B cell (primary cell): ENCODE data around the gene NEMP1. TPM values are rescaled to one million over a fixed set of nuclear protein-coding genes. Genes with fewer than 3 reads are reported as not detected.

Experiments used
- ATAC-seq: fragments of 200-7000 bp; cut with Tn5 transposase; one replicate; pipeline ENCODE4 v1.10.0; 2021; ENCODE audit warnings: low read depth, mild to moderate bottlenecking, moderate number of reproducible peaks, moderate library complexity
- CTCF ChIA-PET: fragments of 350-600 bp; sonication (Branson Sonifier 250); formaldehyde crosslinking; loops from one replicate; lab custom pipeline; 2021; ENCODE audit warnings: antibody characterized with exemption, inconsistent platforms; lab: Charles Lee
- POLR2A ChIA-PET: fragments of 350-600 bp; sonication (Branson Sonifier 250); formaldehyde crosslinking; loops from one replicate; lab custom pipeline; 2021; ENCODE audit warnings: antibody characterized with exemption; lab: Charles Lee
- DNase-seq: peaks from one replicate; pipeline ENCODE4 v3.0.0; 2013
- H2AFZ ChIP-seq: 2 replicates; pipeline ENCODE4 v1.6.1; 2012; ENCODE audit warnings: mild to moderate bottlenecking, low read depth, low read length; ENCODE audit not compliant: insufficient read depth, poor library complexity, severe bottlenecking
- H3K27ac ChIP-seq, 2 donors: 1 replicate in 1 of 2; 2 replicates in 1 of 2; pipeline ENCODE4 v1.5.1; 2012 to 2013; ENCODE audit warnings: low read length in 2 of 2, mild to moderate bottlenecking in 2 of 2, moderate library complexity in 1 of 2
- H3K27me3 ChIP-seq, 4 experiments: fragments of 200-600 bp in 1 of 4; sonication (generic) in 1 of 4; replicated peaks in 1 of 4; 1 replicate in 2 of 4; 2 replicates in 2 of 4; pipeline versions ENCODE4 v1.6.1 to v1.7.0; 2013 to 2016; ENCODE audit warnings: low read length in 3 of 4, mild to moderate bottlenecking in 2 of 4, mixed read lengths in 1 of 4, moderate library complexity in 1 of 4; ENCODE audit not compliant: insufficient read depth in 4 of 4, control insufficient read depth in 3 of 4; ENCODE audit errors: control extremely low read depth in 1 of 4
- H3K36me3 ChIP-seq, 2 experiments: replicated peaks in 1 of 2; 1 replicate in 1 of 2; 2 replicates in 1 of 2; pipeline versions ENCODE4 v1.6.1 to v1.7.1; 2013; ENCODE audit warnings: low read length in 1 of 2; ENCODE audit not compliant: insufficient read depth in 2 of 2, control insufficient read depth in 1 of 2; ENCODE audit errors: control extremely low read depth in 1 of 2, extremely low read depth in 1 of 2
- H3K4me1 ChIP-seq, 2 donors: fragments of 200-600 bp in 1 of 2; sonication (generic) in 1 of 2; 1 replicate in 1 of 2; 2 replicates in 1 of 2; pipeline versions ENCODE4 v1.5.1 to v1.6.1; 2013 to 2017; ENCODE audit warnings: low read length in 2 of 2; ENCODE audit not compliant: control insufficient read depth in 2 of 2, insufficient read depth in 2 of 2
- H3K4me2 ChIP-seq: replicated peaks from 2 replicates; pipeline ENCODE3; 2012; ENCODE audit warnings: mild to moderate bottlenecking, low read depth, low read length; ENCODE audit not compliant: poor library complexity, severe bottlenecking
- H3K4me3 ChIP-seq, 5 experiments: fragments of 200-600 bp in 1 of 5; sonication (generic) in 1 of 5; 1 replicate in 3 of 5; 2 replicates in 2 of 5; pipeline versions ENCODE4 v1.5.1 to v1.7.0; 2011 to 2016; ENCODE audit warnings: low read length in 4 of 5, mild to moderate bottlenecking in 4 of 5, low read depth in 2 of 5, control low read depth in 1 of 5, moderate library complexity in 1 of 5; ENCODE audit not compliant: insufficient read depth in 1 of 5; ENCODE audit errors: control extremely low read depth in 1 of 5, extremely low read depth in 1 of 5
- H3K79me2 ChIP-seq: fragments of 200-600 bp; sonication (generic); one replicate; pipeline ENCODE4 v1.6.0; 2016; ENCODE audit warnings: low read length; ENCODE audit not compliant: control insufficient read depth, insufficient read depth
- H3K9ac ChIP-seq: fragments of 200-600 bp; sonication (generic); 2 replicates; pipeline ENCODE4 v1.6.1; 2017; ENCODE audit warnings: mild to moderate bottlenecking, low read length, moderate library complexity
- H3K9me3 ChIP-seq, 3 donors: one replicate each; pipeline versions ENCODE4 v1.6.1 to v1.7.1; 2013; ENCODE audit warnings: low read length in 2 of 3; ENCODE audit not compliant: control insufficient read depth in 2 of 3, insufficient read depth in 1 of 3; ENCODE audit errors: control extremely low read depth in 1 of 3
- H4K20me1 ChIP-seq: 2 replicates; pipeline ENCODE4 v1.6.0; 2012; ENCODE audit warnings: mild to moderate bottlenecking, low read length; ENCODE audit not compliant: insufficient read depth, control insufficient read depth, poor library complexity, severe bottlenecking
- H3K27ac Mint-ChIP-seq: one replicate; pipeline ENCODE4 v1.8.0; 2021; ENCODE audit warnings: mixed read lengths
- H3K27me3 Mint-ChIP-seq: one replicate; pipeline ENCODE4 v1.8.0; 2021; ENCODE audit warnings: mixed read lengths
- H3K4me1 Mint-ChIP-seq: one replicate; pipeline ENCODE4 v1.8.0; 2021; ENCODE audit warnings: mixed read lengths
- H3K4me3 Mint-ChIP-seq: one replicate; pipeline ENCODE4 v1.8.0; 2021; ENCODE audit warnings: mixed read lengths
- H3K9me3 Mint-ChIP-seq: one replicate; pipeline ENCODE4 v1.8.0; 2022; ENCODE audit warnings: mixed read lengths; ENCODE audit not compliant: insufficient read depth
- CTCF ChIP-seq: fragments of 200-600 bp; IDR thresholded peaks from one replicate; pipeline ENCODE4 v1.8.0; 2022; ENCODE audit warnings: antibody characterized with exemption, mild to moderate bottlenecking
- EZH2 ChIP-seq: IDR thresholded peaks from 2 replicates; pipeline ENCODE4 v1.6.1; 2012; ENCODE audit warnings: borderline replicate concordance, low read depth, mild to moderate bottlenecking, moderate library complexity, low read length; ENCODE audit not compliant: insufficient read depth, poor library complexity, severe bottlenecking
- WGBS: methylation state at CpG from one replicate; pipeline ENCODE4 v1.1.5; 2013; ENCODE audit warnings: missing lambda C conversion rate; ENCODE audit not compliant: insufficient coverage; 5-methylcytosine and 5-hydroxymethylcytosine counted together
- intact Hi-C: fragments of 100-400 bp; cut with micrococcal nuclease; formaldehyde crosslinking; loops from one replicate; pipeline ENCODE4 v1.10.0; 2022
- polyA plus RNA-seq: library from polyadenylated mRNA; depleted of rRNA; stranded (reverse); fragments of >200 nt; gene quantifications from 2 replicates; pipeline ENCODE4 v1.2.3, GENCODE V29; 2012
- total RNA-seq, 2 donors: library from RNA; stranded (reverse); fragments of 120-200 nt in 1 of 2; gene quantifications; 1 replicate in 1 of 2; 2 replicates in 1 of 2; pipeline versions ENCODE4 v1.2.3 to v1.2.4, GENCODE V29; 2013 to 2022

The NEMP1 gene
- total and polyA plus RNA-seq, 2 donors (not counting 1 experiment from before 2014, with no cell fraction given) = 13.6 to 35.0 TPM

GRCh38 chr12:57126061-57126460, 47.5 kb upstream of the NEMP1 start:
- Mint-ChIP-seq H3K4me1 (peaks cover 12% of the 10 kb centered on the region), H3K27ac (no peak overlapping the region), H3K27me3 (peaks cover 10% of the 10 kb centered on the region), H3K4me3 (peak overlapping the region; percentile 37), H3K9me3 (no peaks in the 10 kb centered on the region)
- Histone ChIP-seq H3K4me3 (no peak overlapping the region), H2AFZ (no peak overlapping the region), H3K36me3 (no peaks in the 10 kb centered on the region), H3K9ac (no peak overlapping the region), H3K4me1 (peaks cover 11 to 21% of the 10 kb centered on the region in 2 donors), H3K79me2 (no peaks in the 10 kb centered on the region), H3K9me3 (peaks cover 0 to 2% (median 0%) of the 10 kb centered on the region in 3 donors), H3K27ac (no peak overlapping the region), H3K4me2 (no peak overlapping the region), H3K27me3 (peaks cover 0 to 13% (median 3%) of the 10 kb centered on the region in 4 experiments), H4K20me1 (no peaks in the 10 kb centered on the region)
- POLR2A ChIA-PET = interaction anchor here (1.0 kb wide), 1 partner anchor 53 kb away, joined by 4 read pairs; no protein-coding TSS in a partner anchor
- no peak for ATAC-seq
- WGBS = 95% methylated on average over 8 of the region's 11 CpGs
- no peak for DNase-seq
- CTCF ChIA-PET = interaction anchor here (1.4 to 8.1 kb wide), 10 partner anchors 10 to 116 kb away, joined by 3 to 108 read pairs (median 36); partner anchors contain the start of gene STAT6
- TF ChIP-seq CTCF (no peak), EZH2 (no peak)
- intact Hi-C loops = loop anchor here (5.0 kb wide), 1 partner anchor 369 kb away; no protein-coding TSS in a partner anchor

- CTCF ChIA-PET = interaction anchor here (0.5 to 8.1 kb wide), 35 partner anchors 9 to 610 kb away, joined by 3 to 108 read pairs (median 4); partner anchors contain the start of genes NEMP1, SHMT2 and STAT6
- Histone ChIP-seq H3K27me3 (peaks cover 0 to 9% (median 1%) of the 10 kb centered on the region in 4 experiments), H3K27ac (no peak overlapping the region), H3K9ac (no peak overlapping the region), H3K4me2 (no peak overlapping the region), H3K9me3 (peaks cover 0 to 2% (median 0%) of the 10 kb centered on the region in 3 donors), H3K4me3 (no peak overlapping the region), H4K20me1 (no peaks in the 10 kb centered on the region), H3K36me3 (no peaks in the 10 kb centered on the region), H2AFZ (no peak overlapping the region), H3K4me1 (peaks cover 13 to 21% of the 10 kb centered on the region in 2 donors), H3K79me2 (no peaks in the 10 kb centered on the region)
- TF ChIP-seq CTCF (peak; percentile 96), EZH2 (no peak)
- H3K4me1 Mint-ChIP-seq = peaks cover 7% of the 10 kb centered on the region
- ATAC-seq = peak; percentile 67
- H3K4me3 Mint-ChIP-seq = peak overlapping the region; percentile 9
- peak; percentile 84 for DNase-seq
- POLR2A ChIA-PET = interaction anchor here (0.5 to 1.0 kb wide), 3 partner anchors 12 to 105 kb away, joined by 3 to 4 read pairs (median 3); partner anchors contain the start of gene SHMT2
- H3K9me3 Mint-ChIP-seq = no peaks in the 10 kb centered on the region
- intact Hi-C loops = loop anchor here (1.0 to 2.0 kb wide), 2 partner anchors 48 to 59 kb away; no protein-coding TSS in a partner anchor
- 16% methylated on average over 7 of the region's 10 CpGs for WGBS
- H3K27ac Mint-ChIP-seq = no peak overlapping the region
- H3K27me3 Mint-ChIP-seq = peaks cover 3% of the 10 kb centered on the region
These were observed 45.8 kb upstream of the NEMP1 start for GRCh38 chr12:57124261-57124877.
